Endothelial cell of umbilical vein (primary cell): ENCODE measurements around the gene KHK. TPM values are rescaled to one million over a fixed set of nuclear protein-coding genes. Genes with fewer than 3 reads are reported as not detected.

Experiments used
- BruUV-seq: library from RNA; stranded (reverse); fragments of 400-500 nt; replicated peaks from 2 replicates; lab custom pipeline; 2021; lab: Mats Ljungman, UMichigan
- CTCF ChIA-PET: fragments of 300-600, 350-600 bp; sonication (Branson Sonifier 250); formaldehyde crosslinking; loops from one replicate; lab custom pipeline; 2021; ENCODE audit warnings: antibody characterized with exemption, inconsistent platforms; lab: Charles Lee
- POLR2A ChIA-PET: fragments of 300-600, 350-600 bp; sonication (Branson Sonifier 250); formaldehyde crosslinking; loops from one replicate; lab custom pipeline; 2021; ENCODE audit warnings: antibody characterized with exemption, inconsistent platforms; lab: Charles Lee
- DNase-seq: peaks from one replicate; pipeline ENCODE4 v3.0.0-alpha.2; 2011; ENCODE audit warnings: low read depth, low spot score
- FAIRE-seq: peaks from 2 replicates; lab custom pipeline; 2011; peaks lifted over from hg19 to GRCh38; lab: Jason Lieb, UNC
- H2AFZ ChIP-seq: 2 replicates; pipeline ENCODE4 v1.6.0; 2012; ENCODE audit warnings: low read depth, low read length, control low read depth, inconsistent platforms
- H3K27ac ChIP-seq: 2 replicates; pipeline ENCODE4 v1.5.1; 2011; ENCODE audit warnings: low read depth, mild to moderate bottlenecking, control low read depth, low read length, moderate library complexity; ENCODE audit not compliant: insufficient read depth
- H3K27me3 ChIP-seq, 2 experiments: 2 replicates each; pipeline versions ENCODE4 v1.6.0 to v1.6.1; 2011; ENCODE audit warnings: low read length in 2 of 2, mixed read lengths in 1 of 2; ENCODE audit not compliant: control insufficient read depth in 2 of 2, insufficient read depth in 2 of 2
- H3K36me3 ChIP-seq, 2 experiments: 2 replicates in 1 of 2; 3 replicates in 1 of 2; pipeline ENCODE4 v1.5.1; 2011; ENCODE audit warnings: low read length in 2 of 2, mild to moderate bottlenecking in 1 of 2, moderate library complexity in 1 of 2; ENCODE audit not compliant: control insufficient read depth in 2 of 2, insufficient read depth in 2 of 2; ENCODE audit errors: extremely low read depth in 1 of 2
- H3K4me1 ChIP-seq: 3 replicates; pipeline ENCODE4 v1.5.1; 2011; ENCODE audit warnings: mild to moderate bottlenecking, low read length; ENCODE audit not compliant: control insufficient read depth, insufficient read depth; ENCODE audit errors: extremely low read depth
- H3K4me2 ChIP-seq: 2 replicates; pipeline ENCODE4 v1.6.1; 2011; ENCODE audit warnings: low read length, control low read depth, mixed read lengths; ENCODE audit not compliant: insufficient read depth
- H3K4me3 ChIP-seq, 3 experiments: fragments of 200-600 bp in 1 of 3; sonication (generic), shearing (Covaris generic) in 1 of 3; replicated peaks in 1 of 3; 2 replicates each; pipeline ENCODE4 v1.5.1; 2011 to 2016; ENCODE audit warnings: control low read depth in 3 of 3, low read length in 3 of 3, mild to moderate bottlenecking in 2 of 3, inconsistent platforms in 1 of 3, low read depth in 1 of 3, moderate library complexity in 1 of 3; ENCODE audit not compliant: insufficient read depth in 1 of 3
- H3K79me2 ChIP-seq: 2 replicates; pipeline ENCODE4 v1.6.0; 2012; ENCODE audit warnings: low read length, inconsistent platforms; ENCODE audit not compliant: control insufficient read depth, insufficient read depth
- H3K9ac ChIP-seq: replicated peaks from 2 replicates; pipeline ENCODE3; 2011; ENCODE audit warnings: low read length, control low read depth; ENCODE audit not compliant: insufficient read depth; ENCODE audit errors: extremely low read depth
- H3K9me1 ChIP-seq: replicated peaks from 3 replicates; pipeline ENCODE4 v1.6.0; 2011; ENCODE audit warnings: mild to moderate bottlenecking, low read length; ENCODE audit not compliant: control insufficient read depth, insufficient read depth; ENCODE audit errors: extremely low read depth
- H3K9me3 ChIP-seq: replicated peaks from 2 replicates; pipeline ENCODE4 v1.5.1; 2012; ENCODE audit warnings: low read length, inconsistent platforms; ENCODE audit not compliant: control insufficient read depth, insufficient read depth
- H4K20me1 ChIP-seq: replicated peaks from 2 replicates; pipeline ENCODE3; 2011; ENCODE audit warnings: mild to moderate bottlenecking, low read length; ENCODE audit not compliant: control insufficient read depth, insufficient read depth; ENCODE audit errors: extremely low read depth
- EZH2 ChIP-seq: IDR thresholded peaks from 2 replicates; pipeline ENCODE4 v1.6.1; 2012; ENCODE audit warnings: borderline replicate concordance, low read depth, mild to moderate bottlenecking, moderate library complexity, low read length, inconsistent platforms; ENCODE audit not compliant: severe bottlenecking
- FOS ChIP-seq: IDR thresholded peaks from 2 replicates; pipeline ENCODE4 v1.6.1; 2011; ENCODE audit warnings: mild to moderate bottlenecking, low read length, moderate library complexity, borderline replicate concordance; ENCODE audit not compliant: insufficient read depth
- GATA2 ChIP-seq: IDR thresholded peaks from 2 replicates; pipeline ENCODE4 v1.7.0; 2011; ENCODE audit warnings: low read depth, mild to moderate bottlenecking, moderate library complexity, mixed read lengths, low read length; ENCODE audit not compliant: insufficient read length, insufficient read depth
- JUN ChIP-seq: IDR thresholded peaks from 2 replicates; pipeline ENCODE4 v1.6.1; 2011; ENCODE audit warnings: borderline replicate concordance, low read depth; ENCODE audit not compliant: insufficient read length, insufficient read depth
- MYC ChIP-seq: IDR thresholded peaks from one replicate; pipeline ENCODE4 v1.6.1; 2011; ENCODE audit warnings: mild to moderate bottlenecking, low read depth, low read length
- POLR2A ChIP-seq: IDR thresholded peaks from 2 replicates; pipeline ENCODE4 v1.6.1; 2012; ENCODE audit warnings: low read depth, mild to moderate bottlenecking, control low read depth, low read length
- POLR2AphosphoS5 ChIP-seq: IDR thresholded peaks from 2 replicates; pipeline ENCODE4 v1.6.1; 2012; ENCODE audit warnings: low read depth, mild to moderate bottlenecking, control low read depth, low read length, moderate library complexity; ENCODE audit not compliant: insufficient read depth
- dilution Hi-C: fragments of 300-500 bp; cut with MboI; formaldehyde crosslinking; loops from one replicate; pipeline ENCODE4 v1.15.0; 2019; ENCODE audit warnings: low sequenced_read_pairs; ENCODE audit not compliant: extremely low pct_ligation_motif_present
- intact Hi-C: fragments of 100-400 bp; cut with micrococcal nuclease; formaldehyde crosslinking; loops from one replicate; pipeline ENCODE4 v1.10.0; 2022
- polyA plus RNA-seq, 4 experiments: library from polyadenylated mRNA; depleted of rRNA in 3 of 4; stranded (reverse) in 3 of 4; unstranded in 1 of 4; fragments of >200 nt; gene quantifications; 2 replicates each; pipeline versions ENCODE4 v1.2.1 to v1.2.3, GENCODE V29; 2011 to 2012; ENCODE audit warnings: missing spikeins in 1 of 4
- total RNA-seq: library from RNA; stranded (reverse); gene quantifications from 2 replicates; pipeline ENCODE4 v1.2.3, GENCODE V29; 2021
- TF ChIP-seq, protein P1 (sequence below), 2 donors: IDR thresholded peaks; 1 replicate in 1 of 2; 2 replicates in 1 of 2; pipeline ENCODE4 v1.5.1; 2011; ENCODE audit warnings: low read length in 2 of 2, mild to moderate bottlenecking in 2 of 2, moderate library complexity in 2 of 2, control low read depth in 1 of 2, inconsistent platforms in 1 of 2, low read depth in 1 of 2; ENCODE audit not compliant: insufficient read depth in 1 of 2; ENCODE audit errors: extremely low read depth in 1 of 2
- TF ChIP-seq, protein P2 (sequence below): IDR thresholded peaks from 2 replicates; pipeline ENCODE4 v1.6.1; 2011; ENCODE audit not compliant: insufficient read depth, insufficient read length

The KHK gene
- total and polyA plus RNA-seq, 2 donors (not counting 3 experiments of a cell fraction or from before 2014, with no cell fraction given), result 2.9 to 4.4 TPM

DNA sequence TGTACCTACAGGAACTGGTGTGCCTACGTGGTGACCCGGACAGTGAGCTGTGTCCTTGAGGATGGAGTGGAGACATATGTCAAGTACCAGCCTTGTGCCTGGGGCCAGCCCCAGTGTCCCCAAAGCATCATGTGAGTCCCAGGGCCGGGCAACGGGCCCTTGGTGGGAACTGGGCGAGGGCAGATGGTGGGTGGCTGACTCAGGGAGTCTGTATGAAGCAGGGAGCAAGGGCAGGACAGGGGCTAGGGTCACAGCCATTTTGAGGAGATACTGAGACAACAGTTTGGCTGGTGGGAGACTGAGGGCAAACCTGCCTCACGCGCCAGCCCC lies 6.5 kb upstream of the KHK start:
- Histone ChIP-seq H3K79me2 (no peaks in the 10 kb centered on the region), H3K9ac (no peak overlapping the region), H3K4me1 (peaks cover 8% of the 10 kb centered on the region), H3K9me1 (no peaks in the 10 kb centered on the region), H3K4me3 (no peak overlapping the region), H4K20me1 (no peaks in the 10 kb centered on the region), H2AFZ (no peak overlapping the region), H3K9me3 (no peaks in the 10 kb centered on the region), H3K36me3 (no peaks in the 10 kb centered on the region), H3K27ac (no peak overlapping the region), H3K27me3 (no peaks in the 10 kb centered on the region), H3K4me2 (no peak overlapping the region)
- no peak for DNase-seq
- FAIRE-seq, result no peak
- intact Hi-C loops, result no loop called here
- CTCF ChIA-PET, result interaction anchor here (1.0 kb wide), 1 partner anchor 15 kb away, joined by 3 read pairs; no protein-coding TSS in a partner anchor
- BruUV-seq, result no TSS peak
- dilution Hi-C loops, result no loop called here
- no peak for TF ChIP-seq EZH2
- TF ChIP-seq MYC, result no peak
- TF ChIP-seq, protein P1, sequence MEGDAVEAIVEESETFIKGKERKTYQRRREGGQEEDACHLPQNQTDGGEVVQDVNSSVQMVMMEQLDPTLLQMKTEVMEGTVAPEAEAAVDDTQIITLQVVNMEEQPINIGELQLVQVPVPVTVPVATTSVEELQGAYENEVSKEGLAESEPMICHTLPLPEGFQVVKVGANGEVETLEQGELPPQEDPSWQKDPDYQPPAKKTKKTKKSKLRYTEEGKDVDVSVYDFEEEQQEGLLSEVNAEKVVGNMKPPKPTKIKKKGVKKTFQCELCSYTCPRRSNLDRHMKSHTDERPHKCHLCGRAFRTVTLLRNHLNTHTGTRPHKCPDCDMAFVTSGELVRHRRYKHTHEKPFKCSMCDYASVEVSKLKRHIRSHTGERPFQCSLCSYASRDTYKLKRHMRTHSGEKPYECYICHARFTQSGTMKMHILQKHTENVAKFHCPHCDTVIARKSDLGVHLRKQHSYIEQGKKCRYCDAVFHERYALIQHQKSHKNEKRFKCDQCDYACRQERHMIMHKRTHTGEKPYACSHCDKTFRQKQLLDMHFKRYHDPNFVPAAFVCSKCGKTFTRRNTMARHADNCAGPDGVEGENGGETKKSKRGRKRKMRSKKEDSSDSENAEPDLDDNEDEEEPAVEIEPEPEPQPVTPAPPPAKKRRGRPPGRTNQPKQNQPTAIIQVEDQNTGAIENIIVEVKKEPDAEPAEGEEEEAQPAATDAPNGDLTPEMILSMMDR (IDR thresholded peaks at IDR 0.05; ENCODE audit: extremely low read depth in 1 of 2, insufficient read depth in 1 of 2, low read depth in 1 of 2, low read length in 2 of 2), result no peak
- TF ChIP-seq POLR2AphosphoS5, result no peak
- TF ChIP-seq POLR2A, result no peak
- TF ChIP-seq, protein P2, sequence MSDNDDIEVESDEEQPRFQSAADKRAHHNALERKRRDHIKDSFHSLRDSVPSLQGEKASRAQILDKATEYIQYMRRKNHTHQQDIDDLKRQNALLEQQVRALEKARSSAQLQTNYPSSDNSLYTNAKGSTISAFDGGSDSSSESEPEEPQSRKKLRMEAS, result no peak
- no peak for TF ChIP-seq JUN
- TF ChIP-seq FOS, result no peak
- no peak for TF ChIP-seq GATA2
- POLR2A ChIA-PET, result no interaction called here
